HG03521 (cell line): Measurements from ENCODE around the gene SLC40A1.
"Not testable (repeated sequence)": the region's sequence is repeated elsewhere in the genome, so short reads cannot be mapped to it uniquely, and the experiment has no call there.

ENCODE experiments used
- ATAC-seq: cut with Tn5 transposase; IDR thresholded peaks from one replicate; pipeline ENCODE4 v1.9.1; 2021; ENCODE audit warnings: mild to moderate bottlenecking, moderate library complexity; ENCODE audit not compliant: unreplicated experiment

SLC40A1 gene

GRCh38 chr2:189601652-189602051 lies 21.1 kb upstream of the SLC40A1 start:
- ATAC-seq, result not testable (repeated sequence)

- no peak for ATAC-seq
Observed at GRCh38 chr2:189601043-189601442, 20.5 kb upstream of the SLC40A1 start.

- ATAC-seq, result no peak
Observed at GRCh38 chr2:189599245-189599644, 18.7 kb upstream of the SLC40A1 start.

GRCh38 chr2:189595417-189595816 lies 14.8 kb upstream of the SLC40A1 start:
- ATAC-seq, result no peak

- ATAC-seq, result no peak
Observed at GRCh38 chr2:189594305-189594704, 13.7 kb upstream of the SLC40A1 start.

GRCh38 chr2:189593115-189593514 lies 12.5 kb upstream of the SLC40A1 start:
- no peak for ATAC-seq

- no peak for ATAC-seq
Observed at GRCh38 chr2:189592353-189592984, 11.9 kb upstream of the SLC40A1 start.

- no peak for ATAC-seq
Observed at GRCh38 chr2:189587780-189588179, 7.2 kb upstream of the SLC40A1 start.

GRCh38 chr2:189585226-189585756 lies 4.7 kb upstream of the SLC40A1 start:
- ATAC-seq, result no peak

GRCh38 chr2:189584686-189585085 lies 4.1 kb upstream of the SLC40A1 start:
- no peak for ATAC-seq

- no peak for ATAC-seq
Observed at GRCh38 chr2:189583227-189584198, 2.9 kb upstream of the SLC40A1 start.

- ATAC-seq, result no peak
Observed at GRCh38 chr2:189582809-189583192, 2.2 kb upstream of the SLC40A1 start.

GRCh38 chr2:189582140-189582808 lies 1.7 kb upstream of the SLC40A1 start:
- ATAC-seq, result no peak

GRCh38 chr2:189581354-189582139 lies 961 bp upstream of the SLC40A1 start:
- no peak for ATAC-seq

GRCh38 chr2:189580241-189580651 lies 340 bp downstream of the SLC40A1 start:
- no peak for ATAC-seq

- no peak for ATAC-seq
Observed at GRCh38 chr2:189579585-189580186, 900 bp downstream of the SLC40A1 start.

GRCh38 chr2:189578272-189578950 lies 2.2 kb downstream of the SLC40A1 start:
- ATAC-seq, result no peak

GRCh38 chr2:189577121-189577520 lies 3.5 kb downstream of the SLC40A1 start:
- ATAC-seq, result no peak

GRCh38 chr2:189576396-189576795 lies 4.2 kb downstream of the SLC40A1 start:
- no peak for ATAC-seq
